Fibroblast of pulmonary artery (primary cell): ENCODE measurements around the gene RCOR3.

Experiments used
- DNase-seq: peaks from one replicate; pipeline ENCODE4 v3.0.0-alpha.2; 2010; ENCODE audit warnings: low read depth
- H3K4me3 ChIP-seq: replicated peaks from 2 replicates; pipeline ENCODE4 v1.5.1; 2011; ENCODE audit warnings: low read depth, mild to moderate bottlenecking, control low read depth, low read length, moderate library complexity
- TF ChIP-seq, protein P1 (sequence below): IDR thresholded peaks from 2 replicates; pipeline ENCODE4 v1.5.1; 2011; ENCODE audit warnings: mild to moderate bottlenecking, control low read depth, low read length, inconsistent platforms; ENCODE audit errors: missing control alignments

The RCOR3 gene

DNA sequence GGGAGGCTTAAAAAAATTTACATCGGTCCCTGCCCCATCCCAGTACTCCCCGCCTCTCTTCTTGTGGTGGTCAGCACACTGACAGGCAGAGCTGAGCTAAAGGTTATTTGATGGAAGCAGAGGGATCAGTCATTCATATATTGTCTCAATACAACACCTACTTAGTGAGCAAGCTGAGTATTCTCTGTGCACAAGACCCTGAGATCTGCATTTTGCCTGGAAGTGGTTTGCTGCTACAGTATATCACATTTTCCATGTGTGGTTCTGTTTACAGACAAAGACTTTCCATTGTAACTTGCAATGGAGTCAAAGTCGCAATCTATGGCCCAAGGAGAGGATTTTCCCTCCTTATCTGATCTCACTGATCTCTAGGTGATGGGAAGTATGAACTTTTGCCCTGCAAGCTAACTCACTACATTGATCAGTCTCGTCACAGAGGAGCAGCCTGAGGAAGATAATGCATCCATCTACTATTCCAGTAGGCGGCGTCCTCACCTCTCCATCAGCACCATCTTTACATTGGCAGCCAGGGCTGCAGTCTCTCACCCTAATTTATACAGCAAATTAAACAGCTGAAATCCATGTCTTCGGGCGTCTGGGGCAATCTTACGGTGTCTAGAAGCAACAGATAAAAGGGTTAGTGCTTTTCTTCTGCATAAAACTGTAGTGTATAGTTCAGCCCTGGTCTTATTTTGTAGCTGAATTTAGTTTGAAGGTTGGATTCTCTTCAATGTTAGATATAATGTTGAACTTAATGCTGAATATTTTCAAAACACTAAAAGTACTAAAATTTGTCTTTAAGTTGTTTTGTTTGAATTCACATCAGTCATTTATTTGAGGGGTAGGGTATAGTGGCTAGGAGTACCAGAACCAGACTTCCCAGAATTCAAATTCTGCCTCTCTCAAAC lies 64.2 kb downstream of the RCOR3 start:
- no peak overlapping the region for H3K4me3 ChIP-seq
- TF ChIP-seq, protein P1, sequence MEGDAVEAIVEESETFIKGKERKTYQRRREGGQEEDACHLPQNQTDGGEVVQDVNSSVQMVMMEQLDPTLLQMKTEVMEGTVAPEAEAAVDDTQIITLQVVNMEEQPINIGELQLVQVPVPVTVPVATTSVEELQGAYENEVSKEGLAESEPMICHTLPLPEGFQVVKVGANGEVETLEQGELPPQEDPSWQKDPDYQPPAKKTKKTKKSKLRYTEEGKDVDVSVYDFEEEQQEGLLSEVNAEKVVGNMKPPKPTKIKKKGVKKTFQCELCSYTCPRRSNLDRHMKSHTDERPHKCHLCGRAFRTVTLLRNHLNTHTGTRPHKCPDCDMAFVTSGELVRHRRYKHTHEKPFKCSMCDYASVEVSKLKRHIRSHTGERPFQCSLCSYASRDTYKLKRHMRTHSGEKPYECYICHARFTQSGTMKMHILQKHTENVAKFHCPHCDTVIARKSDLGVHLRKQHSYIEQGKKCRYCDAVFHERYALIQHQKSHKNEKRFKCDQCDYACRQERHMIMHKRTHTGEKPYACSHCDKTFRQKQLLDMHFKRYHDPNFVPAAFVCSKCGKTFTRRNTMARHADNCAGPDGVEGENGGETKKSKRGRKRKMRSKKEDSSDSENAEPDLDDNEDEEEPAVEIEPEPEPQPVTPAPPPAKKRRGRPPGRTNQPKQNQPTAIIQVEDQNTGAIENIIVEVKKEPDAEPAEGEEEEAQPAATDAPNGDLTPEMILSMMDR, result peak; percentile 96
- DNase-seq, result peak; percentile 70

DNA sequence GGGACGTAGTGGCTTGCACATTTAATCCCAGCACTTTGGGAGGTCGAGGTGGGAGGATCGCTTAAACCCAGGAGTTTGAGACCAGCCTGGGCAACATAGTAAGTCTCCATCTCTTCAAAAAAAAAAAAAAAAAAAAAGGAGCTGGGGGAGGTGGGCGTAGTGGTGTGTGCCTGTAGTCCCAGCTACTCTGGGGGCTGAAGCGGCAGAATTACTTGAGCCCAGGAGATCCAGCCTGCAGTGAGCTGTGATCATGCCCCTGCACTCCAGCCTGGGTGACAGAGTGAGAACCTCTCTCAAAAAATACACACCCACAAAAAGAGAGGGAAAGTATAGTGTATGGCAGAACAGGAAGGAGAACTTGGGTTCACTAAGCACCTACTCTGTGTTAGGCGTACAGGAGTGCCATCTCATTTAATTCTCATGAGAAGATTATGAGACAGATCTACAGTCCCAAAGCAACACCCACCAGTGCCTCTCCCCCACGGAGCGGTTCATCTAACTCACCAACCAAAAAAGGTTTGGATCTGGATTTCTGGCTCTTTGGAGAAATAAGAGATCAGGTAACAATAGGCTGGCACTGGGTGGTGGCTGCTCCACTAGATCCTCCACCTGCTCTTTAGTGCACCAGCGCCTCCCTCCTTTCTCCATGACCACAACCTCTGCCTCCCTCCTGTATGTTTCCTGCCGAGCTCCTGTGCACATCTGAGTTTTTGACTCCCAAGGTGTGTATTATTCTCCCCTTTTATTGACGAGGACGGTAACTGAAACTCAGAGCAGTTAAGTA lies 66.0 kb downstream of the RCOR3 start:
- no peak overlapping the region for H3K4me3 ChIP-seq
- DNase-seq, result no peak
- TF ChIP-seq, protein P1, result no peak

DNA sequence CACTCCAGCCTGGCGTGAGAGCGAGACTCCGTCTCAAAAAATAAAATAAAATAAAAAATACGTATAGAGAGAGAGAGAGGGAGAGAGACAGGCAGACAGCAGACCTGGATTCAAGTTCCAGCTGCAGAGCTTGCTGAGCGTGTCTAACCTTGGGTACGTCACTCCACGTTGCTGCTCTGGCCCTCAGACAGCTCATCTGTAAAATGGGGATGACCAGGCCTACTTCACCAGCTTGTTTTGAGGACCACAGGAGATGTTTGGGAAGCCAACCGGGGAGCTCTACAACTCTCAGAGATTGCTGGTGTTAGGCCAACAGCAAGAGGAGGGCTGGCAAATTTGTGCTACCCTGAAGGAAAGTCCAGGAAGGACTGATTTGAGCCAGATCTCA lies 67.0 kb downstream of the RCOR3 start:
- TF ChIP-seq, protein P1, result no peak
- peak overlapping the region; percentile 77 for H3K4me3 ChIP-seq
- no peak for DNase-seq

DNA sequence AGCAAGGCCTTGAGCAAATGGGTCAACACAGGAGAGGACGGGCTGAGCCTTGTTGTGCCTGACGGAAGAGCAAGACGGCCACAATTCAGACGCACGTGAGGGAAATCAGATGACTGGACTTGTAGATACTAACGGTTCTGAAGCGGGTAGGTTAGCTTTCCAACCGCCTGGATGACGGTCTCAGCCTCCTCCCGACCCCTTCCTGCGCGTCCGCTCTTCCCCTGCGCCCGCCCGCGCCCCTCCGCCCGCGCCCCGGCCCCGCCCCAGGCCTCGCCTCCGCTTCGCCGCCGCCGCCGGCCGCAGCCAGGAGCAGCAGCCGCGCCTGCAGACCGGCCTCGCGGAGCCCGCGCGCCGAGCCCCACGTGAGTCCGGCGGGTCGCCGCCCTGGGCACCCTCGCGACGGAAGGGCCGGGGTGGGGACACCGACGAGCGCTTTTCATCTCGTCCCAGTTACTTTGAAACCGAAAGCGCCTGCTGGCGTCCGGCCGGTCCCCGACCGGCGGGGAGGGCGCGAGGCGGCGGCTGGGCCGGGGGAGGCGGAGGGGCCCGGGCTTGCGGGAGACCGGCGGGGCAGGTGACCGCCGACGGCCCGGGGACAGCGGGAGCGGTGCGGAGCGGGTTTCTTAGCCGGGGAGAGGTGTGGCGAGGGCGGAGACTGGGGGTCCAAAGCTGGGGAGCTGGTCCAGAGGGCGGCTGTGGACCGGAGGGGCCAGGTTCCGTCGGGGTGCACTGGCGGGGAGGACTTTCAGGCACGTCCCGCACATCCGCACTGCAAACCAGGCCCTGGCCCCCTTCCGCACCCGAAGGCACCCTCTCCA lies 67.6 kb downstream of the RCOR3 start, which contains the start of gene TRAF5:
TRAF5 (plus strand) TSS at position 306 of the 818 bp plus-strand sequence. CDS start 26,407 bp downstream, outside the sequence.
- peak; percentile 59 for DNase-seq
- peak within 1 kb of the TSS; percentile 77 for H3K4me3 ChIP-seq
- TF ChIP-seq, protein P1, result no peak

DNA sequence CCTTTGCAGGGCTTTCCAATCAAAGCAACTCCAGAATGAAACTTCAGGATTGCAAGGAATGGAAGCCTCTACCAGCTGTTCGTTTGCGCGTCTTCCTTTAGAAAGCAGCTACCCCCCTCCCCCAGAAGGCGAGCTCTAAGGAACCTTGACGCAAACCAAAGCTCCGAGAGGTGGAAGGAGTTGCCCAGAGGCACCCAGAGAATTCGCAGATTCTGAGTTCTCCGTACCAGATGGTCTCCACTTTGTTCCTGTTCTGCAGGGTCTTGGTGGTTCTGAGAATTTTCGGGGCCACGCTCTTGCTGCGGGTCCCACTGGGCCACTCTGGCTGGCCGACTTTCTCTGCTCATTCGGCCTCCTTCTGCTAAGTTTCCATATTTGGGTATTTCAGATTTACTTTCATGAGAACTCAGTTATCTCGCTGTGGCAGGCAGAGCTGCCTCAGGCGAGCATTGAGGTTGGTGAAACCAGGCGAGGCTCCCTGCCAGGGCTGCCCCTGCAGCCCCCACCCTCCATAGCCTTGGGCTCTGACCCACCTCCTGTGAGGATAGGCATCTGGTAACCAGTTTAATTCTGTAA lies 68.3 kb downstream of the RCOR3 start:
- TF ChIP-seq, protein P1, result no peak
- peak; percentile 75 for DNase-seq
- peak overlapping the region; percentile 77 for H3K4me3 ChIP-seq

DNA sequence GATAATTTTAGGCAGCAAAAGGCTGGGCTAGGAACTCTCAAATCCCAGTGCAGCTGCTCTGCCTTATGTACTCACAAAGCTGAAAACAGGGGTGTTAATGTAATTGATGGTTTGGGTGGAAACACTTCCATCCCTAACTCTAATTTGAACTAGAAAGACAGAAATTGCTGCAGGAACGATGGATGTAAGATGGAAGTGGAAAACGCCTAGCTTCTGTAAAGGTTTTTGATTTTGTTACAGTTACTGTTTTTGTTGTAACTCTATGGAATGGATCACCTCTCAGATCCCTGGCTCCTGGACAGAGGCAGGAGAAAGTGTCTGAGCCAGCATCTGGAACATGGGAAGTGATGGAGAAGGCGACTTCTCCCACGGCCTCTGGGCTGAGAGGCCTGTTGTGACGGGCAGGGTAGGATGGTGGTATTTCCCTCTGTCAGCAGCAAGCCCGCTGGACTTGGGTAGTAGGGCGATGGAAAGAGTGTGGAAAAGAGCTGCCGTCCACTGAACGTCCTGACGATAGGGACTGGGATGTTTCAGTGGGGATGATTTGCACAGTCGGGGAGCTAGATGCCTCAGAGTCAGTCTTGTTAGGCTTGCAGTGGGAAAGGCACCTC lies 69.0 kb downstream of the RCOR3 start:
- peak overlapping the region; percentile 77 for H3K4me3 ChIP-seq

More for the DNA sequence above, 69.0 kb downstream of the RCOR3 start:
- TF ChIP-seq, protein P1, result no peak
- DNase-seq, result no peak
